Activated naive CD8-positive, alpha-beta T cell treated with anti-CD3 and anti-CD28 coated beads, Interleukin-2, amount 10 ng/mL, durations not matched to agents 7 days and 5 days (primary cell): Measurements from ENCODE around the gene MAN2C1. TPM values are rescaled to one million over a fixed set of nuclear protein-coding genes. Genes with fewer than 3 reads are reported as not detected.

Experiments used
- ATAC-seq: fragments of 150-1000 bp; cut with Tn5 transposase; one replicate; pipeline ENCODE4 v1.10.0; 2021; ENCODE audit warnings: low read depth, moderate library complexity
- POLR2A ChIA-PET: fragments of 350-600 bp; sonication (Branson Sonifier 250); formaldehyde crosslinking; loops from one replicate; lab custom pipeline; 2021; ENCODE audit warnings: antibody characterized with exemption; lab: Charles Lee
- DNase-seq: peaks from one replicate; pipeline ENCODE4 v3.0.0; 2021
- H3K27ac Mint-ChIP-seq: one replicate; pipeline ENCODE4 v1.8.0; 2022; ENCODE audit warnings: mild to moderate bottlenecking, mixed read lengths
- H3K27me3 Mint-ChIP-seq: one replicate; pipeline ENCODE4 v1.8.0; 2022; ENCODE audit warnings: mild to moderate bottlenecking, moderate library complexity, mixed read lengths
- H3K36me3 Mint-ChIP-seq: one replicate; pipeline ENCODE4 v1.8.0; 2021; ENCODE audit warnings: mild to moderate bottlenecking, mixed read lengths
- H3K4me1 Mint-ChIP-seq: one replicate; pipeline ENCODE4 v1.8.0; 2021; ENCODE audit warnings: mixed read lengths
- H3K4me3 Mint-ChIP-seq: one replicate; pipeline ENCODE4 v1.8.0; 2022; ENCODE audit warnings: mild to moderate bottlenecking, moderate library complexity, mixed read lengths
- H3K9me3 Mint-ChIP-seq: one replicate; pipeline ENCODE4 v1.8.0; 2021; ENCODE audit warnings: mixed read lengths
- microRNA-seq: library from miRNA; unstranded; fragments of <30 nt; microRNA quantifications from one replicate; pipeline ENCODE4 v1.2.0, GENCODE V29; 2022
- total RNA-seq, 2 experiments: library from RNA; stranded (reverse); gene quantifications; one replicate each; pipeline ENCODE4 v1.2.3, GENCODE V29; 2021

The MAN2C1 gene
- total RNA-seq, 2 experiments from 2014 or later, result 232 to 235 TPM

GRCh38 chr15:75307778-75308390 lies 60.5 kb downstream of the MAN2C1 start:
- Mint-ChIP-seq H3K4me1 (peaks cover 11% of the 10 kb centered on the region), H3K4me3 (no peak overlapping the region), H3K36me3 (no peaks in the 10 kb centered on the region), H3K9me3 (peaks cover 2% of the 10 kb centered on the region), H3K27ac (no peak overlapping the region), H3K27me3 (peaks cover 66% of the 10 kb centered on the region)
- POLR2A ChIA-PET, result no interaction called here
- ATAC-seq, result peak; percentile 58
- peak; percentile 36 for DNase-seq

DNA sequence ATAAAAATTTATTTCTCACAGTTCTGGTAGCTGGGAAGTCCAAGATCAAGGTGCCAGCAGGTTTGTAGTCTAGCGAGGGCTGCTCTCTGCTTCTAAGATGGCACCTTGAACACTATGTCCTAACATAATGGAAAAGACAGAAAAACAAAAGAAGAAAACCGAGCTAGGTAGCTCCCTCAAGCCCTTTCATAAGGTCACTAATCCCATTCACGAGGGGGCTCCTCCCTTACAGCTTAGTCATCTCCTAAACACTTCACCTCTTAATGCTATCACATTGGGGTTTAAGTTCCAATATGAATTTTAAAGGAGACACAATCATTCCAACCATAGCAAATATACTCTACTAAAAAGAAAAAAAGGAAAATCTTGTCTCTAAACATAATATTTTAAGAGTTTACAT lies 62.2 kb downstream of the MAN2C1 start:
- Mint-ChIP-seq H3K27ac (no peak overlapping the region), H3K36me3 (no peaks in the 10 kb centered on the region), H3K27me3 (peaks cover 64% of the 10 kb centered on the region), H3K9me3 (no peaks in the 10 kb centered on the region), H3K4me1 (peaks cover 7% of the 10 kb centered on the region), H3K4me3 (no peak overlapping the region)
- ATAC-seq, result no peak
- no peak for DNase-seq
- POLR2A ChIA-PET, result no interaction called here

Small RNAs within 50 kb of the gene (microRNA-seq; reads per million reads assigned to microRNA genes)
- not detected for gene MIR631

Other genes starting within 250 kb of the MAN2C1 start
- 10 to 100 TPM; 45.6 to 45.9 TPM for gene C15orf39, start 166.7 kb downstream of the MAN2C1 start, total RNA-seq
- not detected for gene GOLGA6C, start 110.3 kb downstream of the MAN2C1 start, total RNA-seq
- gene GOLGA6D, start 85.8 kb downstream of the MAN2C1 start, total RNA-seq, result not detected
- 10 to 100 TPM; 78.2 to 79.3 TPM for gene COMMD4, start 32.5 kb downstream of the MAN2C1 start, total RNA-seq
- gene NEIL1, start 21.6 kb downstream of the MAN2C1 start, total RNA-seq, result 1 to 10 TPM; 8.6 to 9.8 TPM
- gene SIN3A, start 83.1 kb upstream of the MAN2C1 start, total RNA-seq, result 100 to 1,000 TPM; 113 to 119 TPM
- 10 to 100 TPM; 35.8 to 37.5 TPM for gene PTPN9, start 210.7 kb upstream of the MAN2C1 start, total RNA-seq